ENCODE measurements around the gene MATCAP1. TPM values are rescaled to one million over a fixed set of nuclear protein-coding genes. Genes with fewer than 3 reads are reported as not detected.
A peak's percentile ranks its signal among the peaks of the same experiment; 100 is the strongest.

MATCAP1 gene
- total RNA-seq, 3 donors from 2014 or later, result 24.8 to 35.1 (median 29.2) TPM

GRCh38 chr16:67228034-67228785, 44.4 kb upstream of the MATCAP1 start:
- Histone ChIP-seq H3K36me3 (ENCODE audit: low read depth) (peaks cover 4% of the 10 kb centered on the region), H3K9me3 (no peaks in the 10 kb centered on the region), H3K4me3 (no peak overlapping the region), H3K4me1 (ENCODE audit: low read depth) (peaks cover 8% of the 10 kb centered on the region)
- intact Hi-C loops (cut with DNase I, micrococcal nuclease), result no loop called here
- no peak for ATAC-seq
- no peak for TF ChIP-seq CTCF (IDR thresholded peaks at IDR 0.05)
- peak in 2 of 3 donors; percentile 26 to 43 for DNase-seq

- Histone ChIP-seq H3K36me3 (ENCODE audit: low read depth) (peaks cover 4% of the 10 kb centered on the region), H3K4me1 (ENCODE audit: low read depth) (peaks cover 8% of the 10 kb centered on the region), H3K4me3 (peak overlapping the region; percentile 95), H3K9me3 (no peaks in the 10 kb centered on the region)
- intact Hi-C loops (cut with DNase I, micrococcal nuclease), result no loop called here
- DNase-seq, result peak in 1 of 3 donors; percentile 32
- TF ChIP-seq CTCF (IDR thresholded peaks at IDR 0.05), result no peak
- no peak for ATAC-seq
These were observed 43.8 kb upstream of the MATCAP1 start for GRCh38 chr16:67227567-67227921.

GRCh38 chr16:67226804-67227566, 43.2 kb upstream of the MATCAP1 start, which contains the start of gene TMEM208:
TSS of gene TMEM208 (plus strand) at chr16:67227130. CDS start at chr16:67227219, 89 bp downstream.
- Histone ChIP-seq H3K36me3 (ENCODE audit: low read depth) (peaks cover 4% of the 10 kb centered on the region), H3K4me1 (ENCODE audit: low read depth) (peaks cover 8% of the 10 kb centered on the region), H3K4me3 (peak within 1 kb of the TSS; percentile 95), H3K9me3 (no peaks in the 10 kb centered on the region)
- intact Hi-C loops (cut with DNase I, micrococcal nuclease), result no loop called here
- DNase-seq, result peak; percentile 98
- peak; percentile 96 for ATAC-seq
- TF ChIP-seq CTCF (IDR thresholded peaks at IDR 0.05), result no peak

- ATAC-seq, result no peak
- intact Hi-C loops (cut with DNase I, micrococcal nuclease), result no loop called here
- DNase-seq, result no peak
These were observed 42.6 kb upstream of the MATCAP1 start for GRCh38 chr16:67226295-67226803.

GRCh38 chr16:67223992-67224391, 40.2 kb upstream of the MATCAP1 start:
- DNase-seq (no peak), ATAC-seq (no peak)
- H3K9me3 ChIP-seq, result no peaks in the 10 kb centered on the region
- H3K36me3 ChIP-seq (ENCODE audit: low read depth), result peaks cover 4% of the 10 kb centered on the region
- H3K4me3 ChIP-seq, result no peak overlapping the region
- no peak for TF ChIP-seq CTCF (IDR thresholded peaks at IDR 0.05)
- peaks cover 8% of the 10 kb centered on the region for H3K4me1 ChIP-seq (ENCODE audit: low read depth)
- intact Hi-C loops (cut with DNase I, micrococcal nuclease), result no loop called here

More at GRCh38 chr16:67226295-67226803, 42.6 kb upstream of the MATCAP1 start:
- TF ChIP-seq CTCF (IDR thresholded peaks at IDR 0.05), result no peak
- H3K4me3 ChIP-seq, result peak overlapping the region; percentile 95
- no peaks in the 10 kb centered on the region for H3K9me3 ChIP-seq
- H3K36me3 ChIP-seq (ENCODE audit: low read depth), result peaks cover 4% of the 10 kb centered on the region
- peaks cover 8% of the 10 kb centered on the region for H3K4me1 ChIP-seq (ENCODE audit: low read depth)
